Right lobe of liver (tissue), 4 donors: ENCODE results near the gene PSMB11.
"Not testable (repeated sequence)": the region's sequence is repeated elsewhere in the genome, so short reads cannot be mapped to it uniquely, and the experiment has no call there.

ENCODE experiments used
- CTCF ChIP-seq, 4 donors: fragments of 200-600 bp in 3 of 4; fragments of 450-650 bp in 1 of 4; IDR thresholded peaks; one replicate each; pipeline versions ENCODE4 v1.5.1 to v1.8.0; 2016 to 2022; ENCODE audit warnings: antibody characterized with exemption in 4 of 4, mild to moderate bottlenecking in 2 of 4
- POLR2A ChIP-seq: fragments of 450-650 bp; IDR thresholded peaks from one replicate; pipeline ENCODE4 v1.6.1; 2017; ENCODE audit warnings: antibody characterized with exemption, mild to moderate bottlenecking
- donor health status: DM: no; HTN: no; CAD: no.
- donor health status: DM: no; HTN: no; CAD: no.
- donor health status: DM: no; HTN: yes; CAD: no.

GRCh38 chr14:23004274-23004673 is 37.7 kb upstream of the PSMB11 start:
- TF ChIP-seq CTCF (IDR thresholded peaks at IDR 0.05); POLR2A: not testable (repeated sequence)
